BE2C (cell line): Measurements from ENCODE around the gene SESN1.

Experiments
- DNase-seq: peaks from one replicate; pipeline ENCODE4 v3.0.0-alpha.2; 2020
- H3K27me3 ChIP-seq: fragments of 250-450 bp; sonication (Bioruptor Pico); 2 replicates; pipeline ENCODE4 v1.5.1; 2020; ENCODE audit warnings: mild to moderate bottlenecking
- H3K36me3 ChIP-seq: fragments of 250-450 bp; sonication (Bioruptor Pico); 2 replicates; pipeline ENCODE4 v1.5.1; 2020; ENCODE audit warnings: mild to moderate bottlenecking
- H3K4me1 ChIP-seq: fragments of 250-450 bp; sonication (Bioruptor Pico); 2 replicates; pipeline ENCODE4 v1.5.1; 2020
- H3K4me3 ChIP-seq: 2 replicates; pipeline ENCODE4 v1.5.1; 2011; ENCODE audit warnings: low read depth, low read length
- H3K9me3 ChIP-seq: fragments of 250-450 bp; sonication (Bioruptor Pico); 2 replicates; pipeline ENCODE4 v1.5.1; 2020
- CTCF ChIP-seq: IDR thresholded peaks from 2 replicates; pipeline ENCODE4 v1.5.1; 2012; ENCODE audit warnings: mild to moderate bottlenecking, low read depth, low read length

Gene SESN1

GRCh38 chr6:109059153-109059552, 35.5 kb downstream of the SESN1 start:
- TF ChIP-seq CTCF, result no peak
- H3K27me3 ChIP-seq, result no peaks in the 10 kb centered on the region
- no peak for DNase-seq
- H3K36me3 ChIP-seq, result no peaks in the 10 kb centered on the region
- no peaks in the 10 kb centered on the region; the same call in 1 of the 2 replicates for H3K4me1 ChIP-seq
- H3K9me3 ChIP-seq, result no peaks in the 10 kb centered on the region
- no peak overlapping the region for H3K4me3 ChIP-seq

GRCh38 chr6:109058620-109059019, 36.0 kb downstream of the SESN1 start:
- no peaks in the 10 kb centered on the region for H3K27me3 ChIP-seq

GRCh38 chr6:109056661-109057060, 38.0 kb downstream of the SESN1 start:
- Histone ChIP-seq H3K36me3 (no peaks in the 10 kb centered on the region), H3K4me3 (no peak overlapping the region), H3K4me1 (no peaks in the 10 kb centered on the region; the same call in 1 of the 2 replicates), H3K9me3 (no peaks in the 10 kb centered on the region), H3K27me3 (no peaks in the 10 kb centered on the region)
- TF ChIP-seq CTCF, result no peak
- DNase-seq, result no peak

More at GRCh38 chr6:109058620-109059019, 36.0 kb downstream of the SESN1 start:
- DNase-seq, result no peak
- H3K36me3 ChIP-seq, result no peaks in the 10 kb centered on the region
- H3K9me3 ChIP-seq, result no peaks in the 10 kb centered on the region
- no peak overlapping the region for H3K4me3 ChIP-seq
- no peaks in the 10 kb centered on the region; the same call in 1 of the 2 replicates for H3K4me1 ChIP-seq
- no peak for TF ChIP-seq CTCF

- no peak overlapping the region for H3K4me3 ChIP-seq
- no peaks in the 10 kb centered on the region for H3K36me3 ChIP-seq
- no peak for TF ChIP-seq CTCF
- no peaks in the 10 kb centered on the region; the same call in 1 of the 2 replicates for H3K4me1 ChIP-seq
- H3K27me3 ChIP-seq, result no peaks in the 10 kb centered on the region
- H3K9me3 ChIP-seq, result no peaks in the 10 kb centered on the region
- DNase-seq, result no peak
These were observed 38.8 kb downstream of the SESN1 start for GRCh38 chr6:109055771-109056235.

- no peak for DNase-seq
- H3K9me3 ChIP-seq, result no peaks in the 10 kb centered on the region
- H3K4me3 ChIP-seq, result no peak overlapping the region
- no peak for TF ChIP-seq CTCF
- no peaks in the 10 kb centered on the region for H3K27me3 ChIP-seq
- H3K36me3 ChIP-seq, result no peaks in the 10 kb centered on the region
- H3K4me1 ChIP-seq, result no peaks in the 10 kb centered on the region; the same call in 1 of the 2 replicates
These were observed 41.3 kb downstream of the SESN1 start for GRCh38 chr6:109053336-109053735.

GRCh38 chr6:109052852-109053251, 41.8 kb downstream of the SESN1 start:
- no peaks in the 10 kb centered on the region for H3K36me3 ChIP-seq
- TF ChIP-seq CTCF, result no peak
- no peak overlapping the region for H3K4me3 ChIP-seq
- H3K9me3 ChIP-seq, result no peaks in the 10 kb centered on the region
- H3K27me3 ChIP-seq, result no peaks in the 10 kb centered on the region
- no peaks in the 10 kb centered on the region for H3K4me1 ChIP-seq
- DNase-seq, result no peak
